Occipital lobe (tissue), 2 donors: ENCODE results near the gene CHRD. TPM values are rescaled to one million over a fixed set of nuclear protein-coding genes. Genes with fewer than 3 reads are reported as not detected.
"Not testable (repeated sequence)": the region's sequence is repeated elsewhere in the genome, so short reads cannot be mapped to it uniquely, and the experiment has no call there.

Experiments used
- DNase-seq: peaks from one replicate; lab custom pipeline; 2025; lab: John Stamatoyannopoulos, UW
- total RNA-seq: library from RNA; depleted of rRNA; stranded (reverse); fragments of >200 nt; gene quantifications from one replicate; pipeline ENCODE4 v1.2.3, GENCODE V29; 2014

The CHRD gene
- total RNA-seq, 1 donor from 2014 or later = 11.4 TPM

GRCh38 chr3:184414418-184415202 is 34.8 kb downstream of the CHRD start:
- no peak for DNase-seq

- no peak for DNase-seq
Observed at GRCh38 chr3:184415203-184415490, 35.3 kb downstream of the CHRD start.

DNA sequence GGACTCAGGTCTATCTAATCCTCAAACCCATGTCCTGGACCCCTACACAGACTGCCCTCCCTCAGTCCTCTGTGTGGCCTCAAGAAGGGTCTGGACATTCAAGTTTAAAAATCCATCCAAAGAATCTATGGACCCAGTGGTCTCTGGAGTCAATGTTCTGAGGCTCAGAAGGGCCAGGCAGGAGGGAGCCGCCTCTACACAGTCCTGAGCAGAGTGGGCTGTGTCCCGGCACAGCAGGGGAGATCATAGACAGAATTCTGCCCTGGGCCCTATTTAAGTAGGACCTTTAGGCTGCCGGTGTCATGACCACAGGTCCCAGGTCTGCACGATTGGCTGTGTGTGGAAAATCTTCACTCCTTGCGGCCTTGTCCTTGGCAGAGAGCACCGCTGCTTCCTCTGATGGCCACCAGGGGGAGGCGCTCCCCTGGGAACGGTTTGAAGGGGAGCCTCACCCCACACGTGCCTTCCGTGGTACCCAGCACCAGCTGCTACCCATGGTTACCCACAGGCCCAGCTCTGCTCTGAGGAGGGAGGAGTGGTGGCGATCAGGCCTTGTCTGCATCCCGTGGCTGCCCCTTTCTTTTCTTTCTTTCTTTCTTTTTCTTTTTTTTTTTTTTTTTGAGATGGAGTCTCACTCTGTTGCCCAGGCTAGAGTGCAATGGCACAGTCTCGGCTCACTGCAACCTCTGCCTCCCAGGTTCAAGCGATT is 37.9 kb downstream of the CHRD start:
- no peak for DNase-seq

DNA sequence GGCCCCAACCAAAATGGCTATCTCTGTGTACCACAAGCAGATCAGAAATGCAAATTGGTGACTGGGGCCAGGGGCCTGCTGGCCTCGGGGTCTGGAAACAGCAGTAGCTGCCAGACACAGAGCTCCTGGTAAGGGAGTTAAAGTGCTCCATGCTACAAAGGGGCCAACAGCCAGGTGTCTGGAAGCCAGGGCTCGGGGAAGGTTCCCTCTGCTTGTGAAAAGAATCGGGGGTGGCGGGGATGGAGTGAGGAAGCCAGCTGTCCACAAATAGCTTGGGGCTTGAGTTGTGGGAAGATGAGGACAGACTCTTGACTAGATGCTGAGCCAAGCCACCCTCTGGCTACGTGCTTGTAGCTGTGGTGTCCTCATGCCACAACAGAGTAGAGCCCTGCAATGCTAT is 39.3 kb downstream of the CHRD start:
- no peak for DNase-seq

GRCh38 chr3:184423561-184423960 is 43.7 kb downstream of the CHRD start:
- no peak for DNase-seq

DNA sequence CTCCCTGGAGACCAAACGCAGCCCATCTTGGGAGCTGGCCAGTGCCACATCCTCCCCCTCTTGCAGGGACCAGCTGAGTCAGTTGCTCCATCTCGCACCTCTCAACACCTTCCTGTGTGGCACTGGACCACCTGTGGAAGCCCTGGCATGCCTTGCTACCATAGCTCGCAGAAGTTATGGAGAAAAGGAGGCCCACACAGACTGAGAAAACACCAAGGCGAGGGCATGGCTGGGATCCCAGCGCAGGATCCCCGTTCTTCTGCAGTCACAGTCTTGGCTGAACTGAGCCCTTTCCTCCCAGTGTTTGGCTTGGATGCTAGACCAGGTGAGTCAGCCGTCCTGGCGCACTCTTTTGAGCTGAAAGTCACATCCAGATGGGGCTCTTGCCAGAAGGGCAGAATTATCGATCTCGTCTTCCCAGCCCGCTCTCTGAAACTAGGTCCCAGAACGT is 46.9 kb downstream of the CHRD start:
- no peak for DNase-seq

DNA sequence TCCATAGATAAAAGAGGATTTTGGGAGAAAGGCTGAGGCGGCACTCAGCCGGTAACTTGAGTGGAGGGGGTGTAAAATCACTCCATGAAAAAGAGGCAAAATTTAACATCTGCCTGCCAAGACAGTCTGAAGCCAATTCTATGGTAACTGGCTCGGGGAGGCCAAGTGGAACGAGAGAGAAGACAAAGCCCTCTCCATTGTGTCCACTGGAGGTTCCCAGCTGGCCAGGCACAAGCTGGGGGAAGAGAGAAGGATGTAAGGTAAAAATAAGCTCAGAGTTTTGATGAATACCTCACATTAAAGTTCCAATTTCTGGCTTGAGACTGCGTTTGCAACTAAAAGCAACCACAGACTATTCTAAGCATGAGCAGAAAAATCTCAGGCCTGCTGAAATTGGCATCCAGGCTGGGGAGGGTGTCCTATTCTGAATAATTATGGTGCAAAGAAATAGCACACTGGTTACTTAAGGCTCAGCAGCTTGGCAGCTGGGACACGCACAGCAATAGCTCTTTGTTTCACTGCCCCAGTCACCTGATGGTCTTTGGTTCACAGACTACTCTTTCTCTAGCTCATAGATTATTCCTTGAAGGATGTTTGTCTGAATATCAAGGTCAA is 48.8 kb downstream of the CHRD start:
- peak; percentile 37 for DNase-seq

- no peak for DNase-seq
Observed at GRCh38 chr3:184429786-184430185, 49.9 kb downstream of the CHRD start.

- no peak for DNase-seq
Observed at GRCh38 chr3:184430940-184431339, 51.1 kb downstream of the CHRD start.

- not testable (repeated sequence) for DNase-seq
Observed at GRCh38 chr3:184433178-184433577, 53.3 kb downstream of the CHRD start.

DNA sequence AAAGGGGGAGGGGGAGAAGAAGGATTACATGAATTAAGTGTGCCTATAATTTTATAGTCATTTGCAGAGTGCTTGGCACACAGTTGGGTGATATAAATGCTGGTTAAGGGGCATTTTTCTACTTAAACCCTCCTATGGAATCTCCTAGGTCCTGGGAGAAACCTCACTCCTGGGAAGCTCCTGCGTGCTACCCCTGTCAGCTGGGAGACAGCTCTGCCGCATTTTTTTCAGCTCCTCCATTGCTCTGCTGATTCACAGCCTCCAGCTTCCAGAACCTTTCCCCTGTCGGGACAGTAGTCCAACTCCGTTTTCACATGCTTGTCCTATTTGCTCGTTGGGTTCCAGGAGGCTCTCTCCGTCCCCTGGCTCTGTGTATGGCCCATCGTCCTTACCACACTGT is 59.2 kb downstream of the CHRD start:
- DNase-seq = no peak

Other genes starting within 250 kb of the CHRD start
- gene EIF2B5, start 244.7 kb upstream of the CHRD start, total RNA-seq = 45.5 TPM
- 30.9 TPM for gene DVL3, start 224.7 kb upstream of the CHRD start, total RNA-seq
- gene AP2M1, start 205.2 kb upstream of the CHRD start, total RNA-seq = 263 TPM
- 41.2 TPM for gene ABCF3, start 193.9 kb upstream of the CHRD start, total RNA-seq
- 0.31 TPM for gene VWA5B2, start 150.5 kb upstream of the CHRD start, total RNA-seq
- 10.6 TPM for gene ALG3, start 131.1 kb upstream of the CHRD start, total RNA-seq
- gene EEF1AKMT4, start 130.4 kb upstream of the CHRD start, total RNA-seq = 0.94 TPM
- 3.4 TPM for gene CAMK2N2, start 118.5 kb upstream of the CHRD start, total RNA-seq
- 2.2 TPM for gene ECE2, start 104.0 kb upstream of the CHRD start, total RNA-seq
- 244 TPM for gene PSMD2, start 80.8 kb upstream of the CHRD start, total RNA-seq
- 77.8 TPM for gene EIF4G1, start 65.4 kb upstream of the CHRD start, total RNA-seq
- 61.6 TPM for gene FAM131A, start 42.5 kb upstream of the CHRD start, total RNA-seq
- gene CLCN2, start 18.4 kb upstream of the CHRD start, total RNA-seq = 8.4 TPM
- gene POLR2H, start 18.3 kb upstream of the CHRD start, total RNA-seq = 27.6 TPM
- gene THPO, start 1.8 kb upstream of the CHRD start, total RNA-seq = not detected
- gene EPHB3, start 181.7 kb downstream of the CHRD start, total RNA-seq = 3.9 TPM